NK-92 (cell line): Measurements from ENCODE around the gene TMEM240.

Experiments
- DNase-seq: peaks from one replicate; lab custom pipeline; 2025; ENCODE audit not compliant: unreplicated experiment; lab: John Stamatoyannopoulos, UW

The TMEM240 gene

DNA sequence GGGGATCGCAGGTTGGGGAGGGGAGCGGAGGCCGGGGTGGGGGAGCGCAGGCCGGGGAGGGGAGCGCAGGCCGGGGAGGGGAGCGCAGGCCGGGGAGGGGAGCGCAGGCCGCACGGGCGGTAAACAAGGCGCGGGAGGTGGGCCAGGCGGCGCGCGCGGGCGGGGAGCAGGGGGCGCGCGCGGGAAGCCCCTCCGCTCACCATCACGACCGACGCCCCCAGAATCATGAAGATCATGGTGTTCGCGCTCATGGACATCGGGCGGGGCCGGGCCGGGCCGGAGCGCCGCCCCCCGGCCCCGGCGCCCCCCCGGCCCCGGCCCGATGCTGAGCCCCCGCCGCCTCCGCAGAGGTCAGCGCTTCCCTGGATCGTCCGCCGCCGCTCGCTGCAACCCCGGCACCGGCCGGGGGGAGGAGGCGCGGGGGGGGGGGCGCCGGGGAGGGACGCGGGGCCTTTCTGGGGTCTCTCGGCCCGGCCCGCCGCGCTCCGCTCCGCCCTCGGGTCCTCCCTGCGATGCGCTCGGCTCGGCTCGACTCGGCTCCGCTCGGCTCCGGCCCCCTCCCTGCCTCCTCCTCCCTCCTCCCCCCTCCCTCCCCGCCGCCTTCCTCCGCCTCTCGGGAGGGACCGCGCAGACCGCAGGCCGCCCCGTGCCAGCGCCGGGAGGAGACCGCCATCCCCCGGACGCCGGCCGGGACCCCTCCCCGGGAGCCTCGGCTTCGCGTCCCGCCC lies at the start of gene TMEM240:
Gene TMEM240 (minus strand): TSS at position 535 of the 728 bp plus-strand sequence. CDS start 278 bp downstream, at position 257.
- no peak for DNase-seq

DNA sequence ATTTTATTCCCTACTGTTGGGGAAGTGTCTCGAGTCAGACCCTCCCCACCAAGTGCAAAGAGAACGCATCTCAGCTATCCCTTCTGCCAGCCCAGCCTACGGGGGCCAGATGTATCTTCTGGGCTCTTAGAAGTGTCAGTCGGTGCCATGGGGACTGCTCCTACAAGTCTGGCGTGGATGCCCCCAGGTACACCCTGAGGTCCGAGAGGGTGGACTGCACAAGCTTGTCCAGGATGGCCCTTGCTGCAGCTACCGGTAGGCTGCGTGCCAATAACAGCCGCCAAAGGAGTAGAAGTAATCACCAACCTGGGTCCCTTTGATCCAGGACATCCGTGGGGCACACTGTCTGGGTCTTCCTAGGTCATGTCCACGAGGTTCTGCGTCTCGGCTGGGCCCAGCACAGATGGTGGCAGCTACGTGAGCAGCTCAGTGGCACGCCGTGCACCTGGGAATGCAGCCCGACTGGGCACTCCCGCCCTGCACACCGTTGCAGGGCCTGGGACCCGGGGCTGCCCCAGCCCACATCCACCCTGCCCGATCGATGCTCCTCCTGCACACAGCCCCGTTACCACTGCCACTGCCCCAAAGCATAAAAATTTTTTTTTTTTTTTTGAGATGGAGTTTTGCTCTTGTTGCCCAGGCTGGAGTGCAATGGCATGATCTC lies 43.1 kb upstream of the TMEM240 start:
- DNase-seq = no peak

DNA sequence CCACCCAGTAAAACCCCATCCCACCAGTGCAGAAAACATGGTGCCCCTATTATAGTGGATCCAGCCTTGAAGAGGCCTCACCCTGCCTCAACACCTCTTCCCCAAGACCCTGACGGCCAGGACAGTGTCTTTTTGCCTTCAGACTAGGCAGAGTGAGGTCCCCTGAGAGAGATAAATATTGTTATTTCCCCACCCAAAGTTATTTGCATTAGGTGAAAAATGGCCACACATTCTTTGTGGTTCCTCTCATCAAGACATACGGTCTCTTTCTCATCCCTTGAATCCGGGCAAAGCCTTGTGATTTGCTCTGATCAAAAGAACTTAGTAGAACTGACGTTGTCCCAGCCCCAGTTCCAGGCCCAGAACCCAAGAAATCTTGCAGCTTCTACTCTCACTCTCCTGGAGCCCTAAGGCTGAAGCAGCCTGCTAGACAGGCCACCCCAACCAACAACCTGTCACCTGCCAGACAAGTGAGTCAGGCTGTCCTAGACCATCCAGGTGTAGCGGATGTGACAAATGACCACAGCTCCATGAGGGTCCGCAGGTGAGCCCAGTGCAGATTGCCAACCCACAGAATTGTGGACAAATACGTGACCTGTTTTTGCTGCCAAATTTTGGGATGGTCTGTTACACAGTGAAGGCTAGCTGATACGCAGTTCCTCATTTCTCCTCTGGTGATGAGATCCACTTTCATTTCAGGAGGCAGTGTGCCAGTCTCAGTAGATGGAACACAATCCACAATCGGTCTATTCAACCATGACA lies 42.3 kb upstream of the TMEM240 start:
- DNase-seq = no peak

DNA sequence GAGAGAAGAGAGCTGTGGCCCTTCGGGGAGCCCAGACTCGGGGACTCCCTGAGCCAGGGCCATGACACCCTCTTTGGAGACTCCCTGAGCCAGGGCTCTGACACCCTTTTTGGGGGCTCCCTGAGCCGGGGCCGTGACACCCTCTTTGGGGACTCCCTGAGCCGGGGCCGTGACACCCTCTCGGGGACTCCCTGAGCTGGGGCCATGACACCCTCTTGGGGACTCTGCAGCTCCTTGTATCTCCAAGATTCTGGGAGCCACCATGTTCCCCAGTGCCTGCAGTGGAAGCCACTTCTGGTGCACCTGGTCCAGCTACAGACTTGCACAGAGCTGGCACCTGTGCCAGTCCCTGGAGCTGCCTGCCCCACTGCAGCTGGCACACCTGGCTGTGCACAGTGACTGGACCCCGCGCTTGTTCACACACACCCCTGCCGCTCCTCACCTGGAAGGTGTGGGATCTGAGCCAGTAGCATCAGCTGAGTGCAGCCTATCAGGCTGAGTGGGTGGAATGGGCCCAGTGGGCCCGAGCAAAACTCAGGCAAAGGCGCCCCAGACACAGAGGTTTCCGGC lies 38.0 kb upstream of the TMEM240 start:
- no peak for DNase-seq

DNA sequence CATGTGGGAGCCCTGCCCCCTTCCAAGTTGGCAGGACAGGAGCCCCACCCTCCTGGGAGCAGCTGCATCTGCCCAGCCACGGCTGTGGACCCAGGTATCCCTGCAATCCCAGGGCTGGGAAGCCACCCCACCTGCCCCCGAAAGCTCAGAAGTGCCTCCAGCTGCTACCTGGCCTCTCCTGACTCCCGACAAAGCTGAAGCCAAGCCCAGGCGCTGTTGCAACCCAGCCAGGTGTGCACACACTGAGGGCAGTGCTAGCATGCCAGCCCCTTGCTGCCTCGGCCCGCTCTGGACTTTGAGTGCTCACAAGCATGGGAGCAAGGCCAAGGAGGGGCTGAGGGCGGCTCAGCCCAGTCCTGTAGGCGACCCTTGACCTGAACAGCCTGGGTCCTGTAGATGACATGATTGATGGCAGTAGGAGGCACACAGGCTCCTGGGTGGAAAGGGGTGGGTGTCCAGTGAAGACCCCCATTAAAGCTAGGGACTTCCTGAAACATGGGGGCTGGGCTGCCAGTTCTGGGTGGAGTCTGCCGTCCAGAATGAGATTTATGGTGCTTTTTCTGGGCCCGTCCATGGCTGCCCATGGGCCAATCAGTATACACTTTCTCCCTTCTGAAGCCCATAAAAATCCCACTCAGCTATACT lies 37.1 kb upstream of the TMEM240 start:
- DNase-seq = no peak

DNA sequence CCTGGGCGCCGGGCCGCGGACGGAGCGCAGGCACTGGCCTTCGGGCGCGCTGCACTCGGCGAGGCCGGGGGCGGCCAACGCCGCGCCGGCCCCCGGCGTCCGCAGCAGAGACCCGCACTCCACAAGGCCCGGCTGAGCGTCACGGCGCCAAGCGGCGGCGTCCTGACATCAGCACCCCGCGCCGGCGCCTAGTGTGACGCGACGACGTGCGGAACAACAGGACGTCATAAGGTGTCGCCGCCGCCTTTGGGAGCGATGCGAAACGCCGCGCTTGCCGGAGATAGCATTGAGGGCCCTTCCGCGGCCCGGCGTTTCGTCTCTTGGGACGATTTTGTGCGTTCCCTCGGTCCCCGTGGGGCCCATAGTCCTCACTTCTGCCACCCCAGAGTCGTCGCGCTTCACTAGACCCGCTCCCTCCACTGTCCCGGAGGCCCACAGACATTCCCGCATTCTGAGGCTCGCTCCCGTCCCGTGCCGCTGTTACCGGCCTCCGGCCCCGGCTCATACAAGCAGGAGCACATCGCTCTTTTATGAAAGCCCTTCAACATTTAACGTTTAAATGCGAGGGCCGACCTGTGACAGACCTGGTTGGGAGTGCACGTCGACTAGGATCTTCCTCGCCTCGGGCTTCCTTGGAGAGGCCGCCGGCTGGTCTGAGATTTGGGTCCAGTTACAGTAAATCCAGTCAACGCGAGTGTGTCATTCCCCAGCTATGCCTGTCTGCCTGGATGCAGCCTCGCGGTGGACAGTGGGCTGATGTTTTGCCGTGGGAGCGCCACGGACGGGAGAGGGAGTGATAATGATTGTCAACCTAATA lies 34.5 kb upstream of the TMEM240 start, which contains the start of gene SSU72:
Gene SSU72 (minus strand): TSS at position 143 of the 817 bp plus-strand sequence. CDS start 306 bp downstream, outside the sequence.
- peak; percentile 73 for DNase-seq

DNA sequence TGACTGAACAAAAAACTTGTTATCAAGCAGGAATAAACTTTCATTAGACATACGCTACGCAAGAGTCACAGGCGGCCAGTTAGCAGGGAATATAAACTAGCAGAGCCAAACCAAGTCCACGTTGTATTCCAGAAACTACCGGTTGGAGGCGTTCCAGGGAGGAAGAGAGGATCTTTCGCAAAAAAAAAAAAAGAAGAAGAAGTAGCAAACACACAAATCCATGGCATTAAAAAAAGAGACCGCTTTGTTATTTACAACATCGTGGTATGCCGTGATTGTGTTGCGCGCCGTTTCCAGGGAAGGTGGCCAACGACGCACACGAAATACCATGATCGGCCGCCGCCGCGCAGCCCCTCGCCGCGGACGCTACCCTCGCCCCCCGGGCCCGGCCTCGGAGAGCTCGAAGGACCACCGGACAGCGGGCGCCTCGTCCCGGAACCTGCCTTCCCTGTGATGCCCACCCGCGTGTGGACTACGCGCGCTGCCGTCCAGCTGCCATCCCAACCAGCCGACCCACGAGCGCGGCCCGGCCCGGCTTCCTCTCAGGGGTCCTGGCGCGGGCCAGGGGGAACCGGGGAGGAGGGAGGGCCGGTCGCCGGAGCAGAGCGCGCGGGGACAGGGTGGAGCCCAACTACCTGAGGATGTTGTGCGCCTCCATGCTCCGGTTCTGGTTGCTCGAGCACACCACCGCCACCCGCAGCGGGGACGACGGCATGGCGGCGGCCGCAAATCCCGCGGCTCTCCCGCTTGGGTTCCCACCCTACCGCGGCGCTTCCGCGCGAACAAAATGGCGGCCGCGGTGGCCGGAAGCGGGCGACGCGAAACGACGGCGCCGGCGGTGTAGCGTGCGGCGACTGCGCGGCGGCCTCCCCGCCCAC lies 33.7 kb upstream of the TMEM240 start:
- no peak for DNase-seq

DNA sequence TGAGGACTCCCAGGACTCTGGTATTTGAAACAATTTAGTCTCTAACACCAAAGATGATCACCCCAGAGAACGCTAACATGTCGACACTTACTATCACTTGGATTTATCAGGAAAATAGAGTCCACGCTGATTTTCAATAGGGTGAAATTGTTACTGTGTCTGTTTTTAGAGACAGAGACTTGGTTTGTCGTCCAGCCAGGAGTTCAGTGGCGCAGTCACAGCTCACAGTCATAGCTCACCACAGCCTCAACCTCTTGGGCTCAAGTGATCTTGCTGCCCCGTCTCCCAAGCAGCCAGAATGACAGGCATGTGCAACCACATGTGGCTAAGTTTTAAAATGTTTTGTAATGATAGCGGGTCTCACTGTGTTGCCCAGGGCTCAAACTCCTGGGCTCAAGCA lies 28.9 kb upstream of the TMEM240 start:
- no peak for DNase-seq

DNA sequence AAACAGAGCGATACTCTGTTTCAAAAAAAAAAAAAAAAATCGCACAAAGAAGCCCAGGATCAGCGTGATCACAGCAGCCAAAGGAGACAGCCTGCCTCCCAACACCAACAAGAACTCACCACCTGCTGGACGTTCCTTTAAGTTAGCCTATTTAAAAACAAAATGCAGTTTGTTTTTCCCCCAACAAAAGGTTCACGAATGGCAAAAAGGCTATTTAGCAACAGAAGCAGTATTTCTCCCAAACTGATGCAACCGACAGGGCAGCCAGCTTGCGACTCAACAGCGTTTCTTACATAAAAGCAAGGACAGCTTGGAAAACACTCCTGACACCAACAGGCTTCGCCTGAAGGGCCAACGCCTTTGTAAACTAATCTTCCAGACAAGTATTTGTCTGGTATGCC lies 27.5 kb upstream of the TMEM240 start:
- no peak for DNase-seq

DNA sequence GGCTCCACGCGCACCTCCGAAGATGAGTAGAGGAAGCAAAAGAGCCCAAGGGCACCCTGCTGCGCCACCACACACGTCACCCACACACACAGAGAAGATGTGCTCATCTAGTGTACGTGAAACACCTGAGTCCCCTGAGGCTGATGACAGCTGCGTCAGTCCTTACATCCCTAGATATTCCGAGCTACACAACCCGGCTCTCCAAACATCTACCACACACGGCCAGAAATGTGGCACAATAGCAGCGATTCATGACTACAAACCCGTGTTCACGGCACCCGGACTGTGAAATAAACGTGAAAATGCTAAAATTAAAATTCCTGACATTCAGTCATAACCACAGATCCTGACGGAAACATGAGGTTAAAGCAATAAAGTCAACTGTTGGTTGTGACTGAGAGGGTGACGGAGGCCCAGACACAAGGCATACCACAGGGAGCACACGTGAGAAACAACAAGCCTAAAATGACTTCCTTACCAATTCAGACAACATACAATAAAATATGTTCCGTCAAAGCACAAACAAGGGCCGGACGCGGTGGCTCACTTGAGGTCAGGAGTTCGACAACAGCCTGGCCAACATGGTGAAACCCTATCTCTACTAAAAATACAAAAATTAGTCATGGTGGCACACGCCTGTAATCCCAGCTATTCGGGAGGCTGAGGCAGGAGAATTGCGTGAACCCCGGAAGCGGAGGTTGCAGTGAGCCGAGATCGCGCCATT lies 26.9 kb upstream of the TMEM240 start:
- no peak for DNase-seq

DNA sequence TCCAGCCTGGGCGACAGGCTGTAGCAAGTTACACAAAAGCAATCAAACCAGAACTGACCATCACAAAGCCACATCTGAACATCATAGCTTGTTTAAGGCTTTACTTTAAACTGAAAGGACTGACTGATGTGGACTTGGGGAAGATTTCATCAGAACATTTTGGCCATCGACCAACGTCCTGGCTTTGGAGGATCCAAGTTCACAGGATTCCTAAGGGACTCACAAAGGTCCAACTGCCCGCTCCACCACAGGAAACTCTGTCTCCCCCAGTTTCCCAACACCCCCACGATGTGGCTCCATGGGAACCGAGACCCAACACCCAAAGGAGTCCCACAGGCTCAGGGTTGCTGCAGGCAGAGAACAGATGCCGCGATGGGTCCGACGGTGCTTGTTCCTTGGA lies 24.9 kb upstream of the TMEM240 start:
- DNase-seq = no peak

DNA sequence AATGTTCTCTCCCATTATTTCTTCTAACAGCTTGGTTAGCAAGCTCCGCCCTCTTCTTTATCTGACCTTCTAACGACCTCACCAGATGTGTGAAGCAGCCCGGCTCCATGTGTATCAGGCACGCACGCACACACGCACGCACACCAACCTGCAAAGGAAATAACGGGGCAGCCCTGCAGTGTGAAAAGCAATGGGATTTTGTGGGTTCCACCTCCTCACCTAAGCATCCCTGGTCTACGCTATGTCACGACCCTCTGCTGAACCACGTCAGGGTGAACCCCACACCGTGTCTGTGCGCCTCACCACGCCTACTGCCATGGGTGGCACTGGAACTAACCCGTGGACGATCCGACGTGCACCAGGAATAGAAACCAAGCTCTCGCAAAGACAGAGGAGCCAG lies 23.8 kb upstream of the TMEM240 start:
- DNase-seq = no peak

DNA sequence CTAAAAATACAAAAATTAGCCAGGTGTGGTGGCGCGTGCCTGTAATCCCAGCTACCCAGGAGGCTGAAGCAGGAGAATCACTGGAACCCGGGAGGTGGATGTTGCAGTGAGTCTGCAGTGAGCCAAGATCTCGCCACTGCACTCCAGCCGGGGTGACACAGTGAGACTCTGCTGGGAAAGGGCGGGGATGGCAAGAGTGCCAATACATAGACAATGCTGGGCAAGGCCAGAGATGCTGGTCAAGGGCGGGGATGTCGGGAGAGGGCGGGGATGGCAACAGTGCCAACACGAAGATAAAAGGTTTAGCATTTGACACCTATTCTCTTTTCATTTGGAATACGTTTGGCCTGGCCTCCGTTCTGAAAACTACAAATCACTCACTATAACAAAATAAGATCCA lies 23.3 kb upstream of the TMEM240 start:
- DNase-seq = no peak

DNA sequence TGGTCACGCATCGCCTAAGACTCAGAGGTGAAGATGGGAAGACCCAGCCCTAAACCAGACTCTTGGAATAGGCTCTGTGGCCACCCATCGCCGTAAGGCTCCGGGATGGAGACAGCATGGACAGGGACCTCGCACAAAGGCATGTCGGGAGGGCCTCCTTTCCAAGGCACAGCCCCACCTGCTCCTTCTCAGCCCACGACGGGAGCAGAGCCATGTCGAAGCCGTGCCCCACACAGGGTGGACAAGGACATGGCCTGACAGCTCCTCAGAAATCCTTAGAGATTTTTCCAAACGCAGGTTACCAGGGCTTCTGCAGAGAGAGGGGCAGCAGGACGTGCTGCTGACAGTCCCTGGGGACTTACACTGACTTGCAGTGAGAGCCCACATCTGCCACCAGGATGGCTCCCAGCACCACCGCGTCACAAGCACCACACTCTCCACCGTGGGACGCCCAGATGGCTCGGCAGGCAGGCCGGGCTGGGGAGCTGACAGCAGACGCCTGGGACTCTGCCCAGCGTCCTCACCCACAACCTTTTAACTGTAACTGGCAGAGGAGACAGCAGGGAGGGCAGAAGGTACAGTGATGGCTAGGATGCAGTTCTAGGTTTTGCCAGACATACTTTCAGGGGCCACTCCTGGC lies 22.3 kb upstream of the TMEM240 start:
- DNase-seq = no peak

DNA sequence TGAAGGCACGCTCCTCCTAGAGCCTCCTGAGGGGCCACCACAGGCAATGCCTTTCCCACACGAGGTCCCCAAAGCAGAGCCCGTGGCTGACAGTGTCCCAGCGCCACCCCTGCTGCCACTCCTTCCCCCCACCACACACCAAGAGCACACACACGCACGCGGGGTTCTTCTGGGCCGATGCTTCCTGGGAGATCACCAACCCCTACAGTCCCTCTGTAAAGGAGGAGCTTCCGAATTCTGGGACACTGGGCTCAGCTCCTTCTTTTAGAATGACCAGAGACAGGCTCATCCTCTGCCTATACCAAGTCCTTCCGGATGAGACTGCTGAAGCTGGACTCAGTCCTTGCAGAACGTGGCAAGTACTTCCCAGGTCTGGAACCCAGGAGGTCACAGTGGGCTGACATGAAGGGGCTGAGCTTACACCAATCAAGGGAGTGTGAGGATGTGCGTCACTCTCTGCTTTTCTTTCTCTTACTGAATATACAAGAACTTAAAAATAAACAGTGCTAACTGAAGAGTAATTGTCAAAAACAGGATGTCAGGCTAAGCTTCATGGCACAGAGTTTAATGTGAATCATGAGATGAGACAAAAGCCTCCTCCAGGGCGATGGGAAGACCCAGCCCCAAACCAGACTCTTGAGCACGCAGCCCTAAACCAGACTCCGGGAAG lies 21.5 kb upstream of the TMEM240 start:
- no peak for DNase-seq

DNA sequence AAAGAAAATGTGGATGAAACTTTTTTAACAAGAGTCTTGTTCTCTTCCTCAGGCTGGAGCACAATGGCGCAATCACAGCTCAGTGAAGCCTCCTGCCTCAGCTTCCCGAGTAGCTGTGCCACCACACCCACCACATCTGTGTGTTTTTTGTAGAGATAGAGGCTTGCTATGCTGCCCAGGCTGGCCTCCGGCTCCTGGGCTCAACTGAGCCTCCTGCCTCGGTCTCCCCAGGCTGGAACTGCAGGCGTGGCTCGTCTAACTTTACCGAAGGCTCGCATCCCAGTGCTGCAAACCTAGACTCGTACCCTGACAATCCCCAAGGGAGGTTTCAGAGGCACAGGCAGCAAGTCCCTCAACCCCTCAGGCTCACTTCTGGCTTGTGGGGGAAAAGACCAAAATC lies 19.8 kb upstream of the TMEM240 start:
- DNase-seq = no peak

DNA sequence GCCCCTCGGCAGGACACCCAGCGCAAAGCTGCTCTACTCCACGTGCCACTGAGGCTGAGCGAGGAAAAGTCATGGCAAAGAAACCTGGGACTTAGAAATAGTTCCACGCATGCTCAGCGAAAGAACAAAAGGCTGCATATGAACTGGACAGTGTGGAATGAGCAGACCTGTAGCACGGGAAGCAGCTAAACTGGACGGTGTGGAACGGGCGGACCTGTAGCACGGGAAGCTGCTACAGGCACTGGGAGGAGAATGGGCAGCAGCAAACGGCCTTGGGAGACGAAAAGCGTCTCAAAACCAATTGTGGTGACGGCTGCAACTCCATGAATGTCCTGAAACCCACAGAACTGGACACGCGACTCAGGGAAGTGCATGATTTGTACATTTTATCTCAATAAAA lies 18.6 kb upstream of the TMEM240 start:
- no peak for DNase-seq

DNA sequence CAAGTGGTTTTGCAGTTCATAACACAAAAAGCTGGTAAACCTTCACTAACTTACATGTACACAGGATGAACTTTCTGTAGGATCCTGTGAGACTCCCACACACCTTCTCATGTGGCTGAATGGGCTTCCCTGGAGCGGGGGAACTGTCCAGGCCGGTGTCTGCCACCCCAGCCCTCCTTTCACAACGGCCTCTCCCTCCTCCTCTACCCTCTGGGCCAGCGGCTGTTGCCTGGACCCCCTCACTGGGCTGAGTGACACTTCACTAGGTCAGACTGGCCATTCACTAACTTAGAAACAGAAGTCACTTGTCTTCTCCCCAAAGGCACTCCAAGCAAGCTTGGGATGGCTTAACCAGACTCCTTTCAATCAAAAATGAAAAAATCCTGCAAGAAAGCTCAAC lies 18.2 kb upstream of the TMEM240 start:
- no peak for DNase-seq
